KOPT-K1 (cell line): ENCODE data around the gene TESK2.

Experiments
- H3K27ac ChIP-seq: fragments of 200-600 bp; sonication (generic); 2 replicates; pipeline ENCODE4 v1.5.1; 2016; ENCODE audit warnings: antibody characterized with exemption, mild to moderate bottlenecking, low read depth, low read length; ENCODE audit not compliant: poor library complexity, severe bottlenecking
- H3K36me3 ChIP-seq: fragments of 200-600 bp; sonication (generic); 2 replicates; pipeline ENCODE4 v1.5.1; 2017; ENCODE audit warnings: antibody characterized with exemption, mild to moderate bottlenecking, low read length, moderate library complexity; ENCODE audit not compliant: insufficient read depth
- H3K9me3 ChIP-seq: fragments of 200-600 bp; sonication (generic); 2 replicates; pipeline ENCODE4 v1.5.1; 2017; ENCODE audit warnings: antibody characterized with exemption, low read length, mild to moderate bottlenecking; ENCODE audit not compliant: insufficient read depth, poor library complexity, severe bottlenecking

The TESK2 gene

DNA sequence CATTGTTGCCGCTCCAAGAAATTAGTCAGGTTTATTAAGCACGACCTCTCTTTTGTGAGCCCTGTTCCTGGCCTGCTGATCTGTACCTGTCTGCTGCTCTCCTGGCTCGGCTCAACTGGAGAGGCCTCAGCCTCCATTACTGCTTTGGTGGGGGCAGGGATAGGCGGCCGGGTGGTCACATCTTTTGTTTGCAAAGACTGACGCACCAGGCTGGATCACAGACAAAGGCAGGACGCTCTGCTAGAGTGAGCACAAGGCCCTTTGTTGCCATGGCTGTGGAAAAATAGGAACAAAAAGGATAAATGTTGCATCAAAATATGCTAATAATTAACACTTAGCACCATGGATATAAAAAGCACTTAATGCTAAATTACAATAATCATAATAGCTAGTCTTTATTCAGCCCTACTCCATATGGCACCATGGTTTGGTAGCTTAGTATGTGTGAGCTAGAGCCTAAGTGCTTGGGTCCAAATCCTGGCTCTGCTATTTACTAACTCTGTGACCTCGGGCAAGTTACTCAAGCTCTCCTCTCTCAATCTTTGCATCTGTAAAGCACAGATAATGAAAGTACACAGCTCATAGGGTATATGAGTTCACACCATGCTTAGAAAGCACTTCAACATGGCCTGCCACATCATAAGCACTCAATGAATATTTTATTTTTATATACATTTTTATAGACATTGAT lies 193.2 kb downstream of the TESK2 start:
- H3K27ac ChIP-seq = no peak overlapping the region
- H3K9me3 ChIP-seq = no peaks in the 10 kb centered on the region
- no peaks in the 10 kb centered on the region for H3K36me3 ChIP-seq
